GM23248 (cell line): ENCODE data around the gene CDH13. TPM values are rescaled to one million over a fixed set of nuclear protein-coding genes. Genes with fewer than 3 reads are reported as not detected.
A peak's percentile ranks its signal among the peaks of the same experiment; 100 is the strongest.

Source experiments
- DNase-seq: peaks from one replicate; pipeline ENCODE4 v3.0.0-alpha.2; 2015
- H2AFZ ChIP-seq: fragments of 200-600 bp; sonication (generic); 2 replicates; pipeline ENCODE4 v1.6.1; 2016; ENCODE audit warnings: antibody characterized with exemption
- H3F3A ChIP-seq: fragments of 200-600 bp; sonication (generic); 2 replicates; pipeline ENCODE4 v1.6.1; 2016; ENCODE audit warnings: mild to moderate bottlenecking, antibody characterized with exemption, mixed run types; ENCODE audit not compliant: insufficient read depth
- H3K27ac ChIP-seq: fragments of 200-600 bp; sonication (generic); 2 replicates; pipeline ENCODE4 v1.5.1; 2016; ENCODE audit warnings: mild to moderate bottlenecking
- H3K27me3 ChIP-seq: fragments of 200-600 bp; sonication (generic); replicated peaks from 2 replicates; pipeline ENCODE4 v1.6.1; 2016; ENCODE audit warnings: mild to moderate bottlenecking; ENCODE audit not compliant: insufficient read depth
- H3K36me3 ChIP-seq: fragments of 200-600 bp; sonication (generic); 2 replicates; pipeline ENCODE4 v1.6.1; 2016; ENCODE audit warnings: low read depth, mild to moderate bottlenecking
- H3K4me1 ChIP-seq: fragments of 200-600 bp; sonication (generic); 2 replicates; pipeline ENCODE4 v1.6.1; 2016; ENCODE audit warnings: mild to moderate bottlenecking; ENCODE audit not compliant: insufficient read depth
- H3K4me2 ChIP-seq: fragments of 200-600 bp; sonication (generic); one replicate; pipeline ENCODE4 v1.6.1; 2016; ENCODE audit warnings: mild to moderate bottlenecking; ENCODE audit not compliant: unreplicated experiment
- H3K4me3 ChIP-seq: fragments of 200-600 bp; sonication (generic); 2 replicates; pipeline ENCODE4 v1.5.1; 2016; ENCODE audit warnings: mild to moderate bottlenecking
- H3K79me2 ChIP-seq: fragments of 200-600 bp; sonication (generic); 2 replicates; pipeline ENCODE4 v1.6.1; 2016; ENCODE audit warnings: mild to moderate bottlenecking; ENCODE audit not compliant: insufficient read depth
- H3K9ac ChIP-seq: fragments of 200-600 bp; sonication (generic); 2 replicates; pipeline ENCODE4 v1.6.1; 2016; ENCODE audit warnings: mild to moderate bottlenecking
- H3K9me2 ChIP-seq: fragments of 200-600 bp; sonication (generic); 2 replicates; pipeline ENCODE4 v1.6.1; 2016; ENCODE audit warnings: mixed run types, mild to moderate bottlenecking, moderate library complexity; ENCODE audit not compliant: insufficient read depth
- H3K9me3 ChIP-seq: fragments of 200-600 bp; sonication (generic); one replicate; pipeline ENCODE4 v1.6.1; 2017; ENCODE audit warnings: low read depth
- H4K20me1 ChIP-seq: fragments of 200-600 bp; sonication (generic); 2 replicates; pipeline ENCODE4 v1.6.0; 2016; ENCODE audit not compliant: insufficient read depth
- EZH2 ChIP-seq: fragments of 200-600 bp; sonication (generic); IDR thresholded peaks from 2 replicates; pipeline ENCODE4 v1.6.1; 2018; ENCODE audit warnings: antibody characterized with exemption, mild to moderate bottlenecking; ENCODE audit not compliant: insufficient read depth, poor library complexity, severe bottlenecking
- EZH2phosphoT487 ChIP-seq: fragments of 200-600 bp; sonication (generic); IDR thresholded peaks from 2 replicates; pipeline ENCODE4 v1.6.1; 2018; ENCODE audit warnings: antibody characterized with exemption, moderate library complexity, mild to moderate bottlenecking, low read depth; ENCODE audit not compliant: insufficient read depth
- WGBS, 2 experiments: methylation state at CpG; one replicate each; pipeline ENCODE4 v1.1.6; 2015 to 2017; ENCODE audit warnings: low lambda C conversion rate in 2 of 2, low coverage in 1 of 2; ENCODE audit errors: missing lambda C conversion rate in 2 of 2; 5-methylcytosine and 5-hydroxymethylcytosine counted together
- in situ Hi-C: fragments of 300-500 bp; cut with MboI; formaldehyde crosslinking; loops from 2 replicates; pipeline ENCODE4 v1.15.0; 2020
- polyA plus RNA-seq: library from polyadenylated mRNA; unstranded; fragments of >200 nt; fragmentation: Nextera tagmentation; extraction: Ambion mirVana; gene quantifications from 2 replicates; pipeline ENCODE4 v1.2.1, GENCODE V29; 2016
- total RNA-seq: library from RNA; depleted of rRNA; stranded (reverse); fragments of >200 nt; shearing (Covaris generic); gene quantifications from 2 replicates; pipeline ENCODE4 v1.2.3, GENCODE V29; 2014

CDH13 gene
- total and polyA plus RNA-seq, 2 experiments from 2014 or later = 51.0 to 52.8 TPM

GRCh38 chr16:83147244-83147643 lies 520.5 kb downstream of the CDH13 start:
- Histone ChIP-seq H3K4me3 (no peak overlapping the region), H3K36me3 (no peaks in the 10 kb centered on the region), H4K20me1 (no peaks in the 10 kb centered on the region), H3K4me1 (no peaks in the 10 kb centered on the region), H3K4me2 (no peak overlapping the region), H3F3A (no peaks in the 10 kb centered on the region), H3K27ac (no peak overlapping the region), H3K9me2 (no peaks in the 10 kb centered on the region), H3K27me3 (no peaks in the 10 kb centered on the region), H3K79me2 (no peaks in the 10 kb centered on the region), H3K9ac (no peak overlapping the region), H2AFZ (no peak overlapping the region), H3K9me3 (no peaks in the 10 kb centered on the region)
- no peak for DNase-seq
- in situ Hi-C loops = no loop called here
- WGBS, 2 experiments = 95 to 97% methylated on average over 6 of the region's 6 CpGs
- TF ChIP-seq EZH2phosphoT487 = no peak
- no peak for TF ChIP-seq EZH2

- H3K9ac ChIP-seq = no peak overlapping the region
- H3K4me2 ChIP-seq = no peak overlapping the region
- H3F3A ChIP-seq = no peaks in the 10 kb centered on the region
- no peaks in the 10 kb centered on the region for H3K27me3 ChIP-seq
- H3K9me2 ChIP-seq = no peaks in the 10 kb centered on the region
- DNase-seq = no peak
- TF ChIP-seq EZH2phosphoT487 (no peak), EZH2 (no peak)
- H3K79me2 ChIP-seq = no peaks in the 10 kb centered on the region
- no peaks in the 10 kb centered on the region for H3K9me3 ChIP-seq
- H3K36me3 ChIP-seq = no peaks in the 10 kb centered on the region
- no peaks in the 10 kb centered on the region for H3K4me1 ChIP-seq
- 78 to 79% methylated on average over 15 of the region's 15 CpGs for WGBS, 2 experiments
- in situ Hi-C loops = no loop called here
- no peaks in the 10 kb centered on the region for H4K20me1 ChIP-seq
- H3K27ac ChIP-seq = no peak overlapping the region
- H3K4me3 ChIP-seq = no peak overlapping the region
- H2AFZ ChIP-seq = no peak overlapping the region
Measured at GRCh38 chr16:83158320-83158957, 531.7 kb downstream of the CDH13 start.

- H3K9ac ChIP-seq = no peak overlapping the region
- TF ChIP-seq EZH2 (no peak), EZH2phosphoT487 (no peak)
- no peaks in the 10 kb centered on the region for H3K9me2 ChIP-seq
- H3F3A ChIP-seq = no peaks in the 10 kb centered on the region
- H3K27ac ChIP-seq = no peak overlapping the region
- H3K36me3 ChIP-seq = no peaks in the 10 kb centered on the region
- 76 to 79% methylated on average over 2 of the region's 2 CpGs for WGBS, 2 experiments
- no peaks in the 10 kb centered on the region for H3K27me3 ChIP-seq
- H3K4me3 ChIP-seq = no peak overlapping the region
- H3K79me2 ChIP-seq = no peaks in the 10 kb centered on the region
- no peaks in the 10 kb centered on the region for H4K20me1 ChIP-seq
- no peak for DNase-seq
- no peak overlapping the region for H3K4me2 ChIP-seq
- no peaks in the 10 kb centered on the region for H3K4me1 ChIP-seq
- in situ Hi-C loops = no loop called here
- no peaks in the 10 kb centered on the region for H3K9me3 ChIP-seq
- no peak overlapping the region for H2AFZ ChIP-seq
Measured at GRCh38 chr16:83159049-83159448, 532.3 kb downstream of the CDH13 start.

GRCh38 chr16:83160287-83161020 lies 533.7 kb downstream of the CDH13 start:
- Histone ChIP-seq H3K9ac (no peak overlapping the region), H3K4me3 (no peak overlapping the region), H3K36me3 (no peaks in the 10 kb centered on the region), H3K9me2 (no peaks in the 10 kb centered on the region), H3K79me2 (no peaks in the 10 kb centered on the region), H2AFZ (no peak overlapping the region), H3K27me3 (no peaks in the 10 kb centered on the region), H3K9me3 (no peaks in the 10 kb centered on the region), H3K4me1 (no peaks in the 10 kb centered on the region), H3K27ac (no peak overlapping the region), H4K20me1 (no peaks in the 10 kb centered on the region), H3K4me2 (no peak overlapping the region), H3F3A (no peaks in the 10 kb centered on the region)
- in situ Hi-C loops = no loop called here
- TF ChIP-seq EZH2phosphoT487 (no peak), EZH2 (no peak)
- 84% methylated on average over 7 of the region's 7 CpGs for WGBS, 2 experiments
- peak; percentile 4 for DNase-seq
